GM12801 (cell line): ENCODE measurements around the gene DDA1.

Experiments
- CTCF ChIP-seq: IDR thresholded peaks from one replicate; pipeline ENCODE4 v1.5.1; 2011; ENCODE audit warnings: control low read depth; ENCODE audit not compliant: insufficient read length; ENCODE audit errors: extremely low read depth

DDA1 gene

GRCh38 chr19:17330262-17331044, 21.1 kb downstream of the DDA1 start:
- no peak for TF ChIP-seq CTCF

DNA sequence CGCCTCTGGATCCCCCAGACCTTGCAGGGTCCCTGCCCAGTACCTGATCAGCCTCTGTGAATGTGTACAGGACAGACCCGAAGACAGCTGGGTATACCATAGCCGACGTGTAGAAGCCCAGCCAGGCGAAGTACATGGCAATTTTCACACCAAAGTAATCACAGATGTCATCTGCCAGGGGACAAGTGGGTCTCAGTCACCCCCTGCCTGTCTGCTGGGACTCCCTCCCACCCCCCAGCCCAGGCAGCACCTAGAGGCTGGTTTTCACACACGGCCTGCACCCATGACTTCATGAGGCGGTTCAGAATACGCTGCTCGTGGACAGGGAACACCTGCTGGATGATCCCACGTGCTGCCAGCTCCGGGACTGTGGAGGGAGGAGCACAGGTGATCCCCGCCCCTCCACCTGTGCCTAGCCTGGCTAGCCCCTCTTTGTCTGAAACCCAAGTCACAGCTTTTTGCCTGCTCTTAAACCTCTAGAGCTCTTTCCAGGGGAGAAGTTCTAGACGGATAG, 21.7 kb downstream of the DDA1 start:
- no peak for TF ChIP-seq CTCF

- TF ChIP-seq CTCF: no peak
Observed at GRCh38 chr19:17332360-17332676, 23.0 kb downstream of the DDA1 start.

GRCh38 chr19:17332677-17333581, 23.6 kb downstream of the DDA1 start:
- no peak for TF ChIP-seq CTCF

- TF ChIP-seq CTCF: no peak
Observed at GRCh38 chr19:17333611-17334413, 24.4 kb downstream of the DDA1 start.

DNA sequence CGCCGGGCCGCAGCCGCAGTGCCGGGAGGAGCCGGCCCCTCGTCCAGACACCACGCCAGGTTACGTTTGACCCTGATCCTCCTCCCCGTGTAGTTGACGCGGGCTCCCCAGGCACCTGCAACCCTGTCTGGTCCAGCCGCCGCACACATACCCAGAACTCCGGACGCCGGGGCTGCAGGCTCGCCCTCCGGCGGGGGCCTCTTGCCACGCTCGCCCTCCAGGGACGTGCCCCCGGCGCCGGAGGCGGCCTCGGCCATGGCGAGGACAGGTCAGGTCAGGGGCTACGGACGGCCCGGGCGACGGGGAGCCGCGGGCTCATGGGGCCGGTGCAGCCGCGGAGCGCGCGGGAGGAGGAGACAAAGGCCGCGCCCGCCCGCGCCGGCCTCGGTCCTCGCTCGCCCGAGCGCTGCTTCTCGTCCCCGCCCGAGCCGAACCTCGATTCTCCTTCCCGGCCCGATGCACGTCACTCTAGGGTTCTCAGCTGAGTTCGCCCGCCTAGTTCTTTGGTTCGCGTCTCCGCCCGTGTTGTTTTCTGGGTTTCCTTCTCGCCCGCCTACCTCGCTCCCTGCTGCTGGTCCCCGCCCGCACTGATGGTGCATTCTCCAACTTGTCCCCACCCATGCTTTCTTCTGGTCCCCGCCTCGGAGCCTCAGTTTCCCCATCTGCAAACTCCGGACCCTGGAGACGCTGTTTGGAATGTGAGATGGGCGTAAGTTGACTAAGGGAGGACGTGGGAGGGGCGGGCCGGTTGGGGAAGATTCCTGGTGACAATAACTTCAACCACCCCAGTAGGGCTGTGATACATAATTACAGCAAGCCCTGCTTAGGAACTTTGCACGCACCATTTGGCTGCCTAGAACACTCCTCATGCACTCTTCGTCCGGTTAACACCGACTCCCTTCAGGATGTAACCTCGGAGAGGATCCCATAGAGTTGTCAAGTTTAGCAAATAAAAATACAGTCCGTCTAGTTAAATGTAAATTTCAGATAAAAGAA, 25.3 kb downstream of the DDA1 start, which contains the start of gene ANO8:
ANO8 (minus strand) TSS at position 442 of the 996 bp plus-strand sequence; CDS start at position 257, 185 bp downstream.
- TF ChIP-seq CTCF: no peak
